ENCODE measurements around the gene NPTXR. TPM values are rescaled to one million over a fixed set of nuclear protein-coding genes. Genes with fewer than 3 reads are reported as not detected.

The NPTXR gene
- polyA plus RNA-seq, 4 donors: 0.22 to 5.3 (median 2.2) TPM

- FAIRE-seq (no peak), DNase-seq (no peak)
- H3K36me3 ChIP-seq (ENCODE audit: control insufficient read depth in 3 of 3, insufficient read depth in 2 of 3, low read depth in 1 of 3, low read length in 3 of 3): no peaks in the 10 kb centered on the region
- H3K27me3 ChIP-seq (ENCODE audit: control insufficient read depth in 3 of 3, insufficient read depth in 3 of 3, low read length in 3 of 3): no peaks in the 10 kb centered on the region
- no peaks in the 10 kb centered on the region for H3K4me1 ChIP-seq (ENCODE audit: control insufficient read depth in 3 of 3, insufficient read depth in 2 of 3, low read depth in 1 of 3, low read length in 2 of 3)
- no peak overlapping the region for H3K27ac ChIP-seq (ENCODE audit: low read depth in 1 of 3, low read length in 2 of 3)
- H3K4me3 ChIP-seq (ENCODE audit: low read depth in 1 of 3, low read length in 3 of 3): no peak overlapping the region
- WGBS, 3 donors: 74 to 82% (median 75%) methylated on average over 10 of the region's 10 CpGs
- H3K9me3 ChIP-seq (ENCODE audit: control insufficient read depth in 2 of 2, insufficient read depth in 1 of 2, low read depth in 1 of 2, low read length in 1 of 2): no peaks in the 10 kb centered on the region
These were observed 15.1 kb downstream of the NPTXR start for GRCh38 chr22:38828616-38829205.

- DNase-seq (no peak), FAIRE-seq (no peak)
- no peak overlapping the region for H3K27ac ChIP-seq (ENCODE audit: low read depth in 1 of 3, low read length in 2 of 3)
- no peaks in the 10 kb centered on the region for H3K9me3 ChIP-seq (ENCODE audit: control insufficient read depth in 2 of 2, insufficient read depth in 1 of 2, low read depth in 1 of 2, low read length in 1 of 2)
- H3K36me3 ChIP-seq (ENCODE audit: control insufficient read depth in 3 of 3, insufficient read depth in 2 of 3, low read depth in 1 of 3, low read length in 3 of 3): no peaks in the 10 kb centered on the region
- WGBS, 3 donors: 67 to 68% (median 68%) methylated on average over 11 of the region's 11 CpGs
- no peaks in the 10 kb centered on the region for H3K27me3 ChIP-seq (ENCODE audit: control insufficient read depth in 3 of 3, insufficient read depth in 3 of 3, low read length in 3 of 3)
- no peaks in the 10 kb centered on the region for H3K4me1 ChIP-seq (ENCODE audit: control insufficient read depth in 3 of 3, insufficient read depth in 2 of 3, low read depth in 1 of 3, low read length in 2 of 3)
- H3K4me3 ChIP-seq (ENCODE audit: low read depth in 1 of 3, low read length in 3 of 3): no peak overlapping the region
These were observed 15.6 kb downstream of the NPTXR start for GRCh38 chr22:38828191-38828590.

- Histone ChIP-seq H3K27me3 (ENCODE audit: control insufficient read depth in 3 of 3, insufficient read depth in 3 of 3, low read length in 3 of 3) (no peaks in the 10 kb centered on the region), H3K4me1 (ENCODE audit: control insufficient read depth in 3 of 3, insufficient read depth in 2 of 3, low read depth in 1 of 3, low read length in 2 of 3) (no peaks in the 10 kb centered on the region), H3K9me3 (ENCODE audit: control insufficient read depth in 2 of 2, insufficient read depth in 1 of 2, low read depth in 1 of 2, low read length in 1 of 2) (no peaks in the 10 kb centered on the region), H3K4me3 (ENCODE audit: low read depth in 1 of 3, low read length in 3 of 3) (no peak overlapping the region), H3K36me3 (ENCODE audit: control insufficient read depth in 3 of 3, insufficient read depth in 2 of 3, low read depth in 1 of 3, low read length in 3 of 3) (peaks cover 0 to 3% (median 0%) of the 10 kb centered on the region in 3 donors), H3K27ac (ENCODE audit: low read depth in 1 of 3, low read length in 2 of 3) (no peak overlapping the region)
- no peak for DNase-seq
- no peak for FAIRE-seq
These were observed 16.3 kb downstream of the NPTXR start for GRCh38 chr22:38827510-38827909.

GRCh38 chr22:38826801-38827200 is 17.0 kb downstream of the NPTXR start:
- no peak for FAIRE-seq
- H3K27ac ChIP-seq (ENCODE audit: low read depth in 1 of 3, low read length in 2 of 3): no peak overlapping the region
- H3K36me3 ChIP-seq (ENCODE audit: control insufficient read depth in 3 of 3, insufficient read depth in 2 of 3, low read depth in 1 of 3, low read length in 3 of 3): peaks cover 0 to 3% (median 0%) of the 10 kb centered on the region in 3 donors
- H3K9me3 ChIP-seq (ENCODE audit: control insufficient read depth in 2 of 2, insufficient read depth in 1 of 2, low read depth in 1 of 2, low read length in 1 of 2): no peaks in the 10 kb centered on the region
- H3K4me1 ChIP-seq (ENCODE audit: control insufficient read depth in 3 of 3, insufficient read depth in 2 of 3, low read depth in 1 of 3, low read length in 2 of 3): no peaks in the 10 kb centered on the region
- H3K27me3 ChIP-seq (ENCODE audit: control insufficient read depth in 3 of 3, insufficient read depth in 3 of 3, low read length in 3 of 3): no peaks in the 10 kb centered on the region
- WGBS, 3 donors: 50 to 74% (median 64%) methylated on average over 5 of the region's 5 CpGs
- H3K4me3 ChIP-seq (ENCODE audit: low read depth in 1 of 3, low read length in 3 of 3): no peak overlapping the region
- no peak for DNase-seq

- no peaks in the 10 kb centered on the region for H3K27me3 ChIP-seq (ENCODE audit: control insufficient read depth in 3 of 3, insufficient read depth in 3 of 3, low read length in 3 of 3)
- no peak for FAIRE-seq
- no peak overlapping the region for H3K4me3 ChIP-seq (ENCODE audit: low read depth in 1 of 3, low read length in 3 of 3)
- DNase-seq: no peak
- no peak overlapping the region for H3K27ac ChIP-seq (ENCODE audit: low read depth in 1 of 3, low read length in 2 of 3)
- no peaks in the 10 kb centered on the region for H3K4me1 ChIP-seq (ENCODE audit: control insufficient read depth in 3 of 3, insufficient read depth in 2 of 3, low read depth in 1 of 3, low read length in 2 of 3)
- WGBS, 3 donors: 85 to 87% (median 86%) methylated on average over 16 of the region's 16 CpGs
- no peaks in the 10 kb centered on the region for H3K9me3 ChIP-seq (ENCODE audit: control insufficient read depth in 2 of 2, insufficient read depth in 1 of 2, low read depth in 1 of 2, low read length in 1 of 2)
- H3K36me3 ChIP-seq (ENCODE audit: control insufficient read depth in 3 of 3, insufficient read depth in 2 of 3, low read depth in 1 of 3, low read length in 3 of 3): peaks cover 0 to 3% (median 0%) of the 10 kb centered on the region in 3 donors
These were observed 17.4 kb downstream of the NPTXR start for GRCh38 chr22:38826386-38826785.

GRCh38 chr22:38824585-38824984 is 19.2 kb downstream of the NPTXR start:
- no peaks in the 10 kb centered on the region for H3K4me1 ChIP-seq (ENCODE audit: control insufficient read depth in 3 of 3, insufficient read depth in 2 of 3, low read depth in 1 of 3, low read length in 2 of 3)
- peak; percentile 43 to 84 for DNase-seq
- no peaks in the 10 kb centered on the region for H3K27me3 ChIP-seq (ENCODE audit: control insufficient read depth in 3 of 3, insufficient read depth in 3 of 3, low read length in 3 of 3)
- H3K9me3 ChIP-seq (ENCODE audit: control insufficient read depth in 2 of 2, insufficient read depth in 1 of 2, low read depth in 1 of 2, low read length in 1 of 2): no peaks in the 10 kb centered on the region
- FAIRE-seq: no peak
- H3K4me3 ChIP-seq (ENCODE audit: low read depth in 1 of 3, low read length in 3 of 3): no peak overlapping the region
- no peak overlapping the region for H3K27ac ChIP-seq (ENCODE audit: low read depth in 1 of 3, low read length in 2 of 3)
- WGBS, 3 donors: 7 to 8% (median 8%) methylated on average over 4 of the region's 4 CpGs
- peaks cover 0 to 3% (median 0%) of the 10 kb centered on the region in 3 donors for H3K36me3 ChIP-seq (ENCODE audit: control insufficient read depth in 3 of 3, insufficient read depth in 2 of 3, low read depth in 1 of 3, low read length in 3 of 3)

GRCh38 chr22:38823637-38824036 is 20.2 kb downstream of the NPTXR start:
- no peaks in the 10 kb centered on the region for H3K9me3 ChIP-seq (ENCODE audit: control insufficient read depth in 2 of 2, insufficient read depth in 1 of 2, low read depth in 1 of 2, low read length in 1 of 2)
- no peak overlapping the region for H3K4me3 ChIP-seq (ENCODE audit: low read depth in 1 of 3, low read length in 3 of 3)
- H3K27ac ChIP-seq (ENCODE audit: low read depth in 1 of 3, low read length in 2 of 3): no peak overlapping the region
- 70 to 91% (median 78%) methylated on average over 2 of the region's 2 CpGs for WGBS, 3 donors
- H3K4me1 ChIP-seq (ENCODE audit: control insufficient read depth in 3 of 3, insufficient read depth in 2 of 3, low read depth in 1 of 3, low read length in 2 of 3): no peaks in the 10 kb centered on the region
- peaks cover 0 to 3% (median 0%) of the 10 kb centered on the region in 3 donors for H3K36me3 ChIP-seq (ENCODE audit: control insufficient read depth in 3 of 3, insufficient read depth in 2 of 3, low read depth in 1 of 3, low read length in 3 of 3)
- no peaks in the 10 kb centered on the region for H3K27me3 ChIP-seq (ENCODE audit: control insufficient read depth in 3 of 3, insufficient read depth in 3 of 3, low read length in 3 of 3)
- DNase-seq (no peak), FAIRE-seq (no peak)

GRCh38 chr22:38823076-38823475 is 20.8 kb downstream of the NPTXR start:
- no peaks in the 10 kb centered on the region for H3K4me1 ChIP-seq (ENCODE audit: control insufficient read depth in 3 of 3, insufficient read depth in 2 of 3, low read depth in 1 of 3, low read length in 2 of 3)

GRCh38 chr22:38820020-38820419 is 23.8 kb downstream of the NPTXR start:
- FAIRE-seq (no peak), DNase-seq (no peak)
- Histone ChIP-seq H3K27ac (ENCODE audit: low read depth in 1 of 3, low read length in 2 of 3) (no peak overlapping the region), H3K4me3 (ENCODE audit: low read depth in 1 of 3, low read length in 3 of 3) (no peak overlapping the region), H3K9me3 (ENCODE audit: control insufficient read depth in 2 of 2, insufficient read depth in 1 of 2, low read depth in 1 of 2, low read length in 1 of 2) (no peaks in the 10 kb centered on the region), H3K4me1 (ENCODE audit: control insufficient read depth in 3 of 3, insufficient read depth in 2 of 3, low read depth in 1 of 3, low read length in 2 of 3) (no peaks in the 10 kb centered on the region), H3K36me3 (ENCODE audit: control insufficient read depth in 3 of 3, insufficient read depth in 2 of 3, low read depth in 1 of 3, low read length in 3 of 3) (peaks cover 0 to 3% (median 0%) of the 10 kb centered on the region in 3 donors), H3K27me3 (ENCODE audit: control insufficient read depth in 3 of 3, insufficient read depth in 3 of 3, low read length in 3 of 3) (no peaks in the 10 kb centered on the region)
- WGBS, 3 donors: 74 to 82% (median 75%) methylated on average over 8 of the region's 8 CpGs

More at GRCh38 chr22:38823076-38823475, 20.8 kb downstream of the NPTXR start:
- no peak for FAIRE-seq
- H3K4me3 ChIP-seq (ENCODE audit: low read depth in 1 of 3, low read length in 3 of 3): no peak overlapping the region
- H3K9me3 ChIP-seq (ENCODE audit: control insufficient read depth in 2 of 2, insufficient read depth in 1 of 2, low read depth in 1 of 2, low read length in 1 of 2): no peaks in the 10 kb centered on the region
- DNase-seq: no peak
- no peaks in the 10 kb centered on the region for H3K27me3 ChIP-seq (ENCODE audit: control insufficient read depth in 3 of 3, insufficient read depth in 3 of 3, low read length in 3 of 3)
- 85 to 90% (median 87%) methylated on average over 4 of the region's 4 CpGs for WGBS, 3 donors
- peaks cover 0 to 3% (median 0%) of the 10 kb centered on the region in 3 donors for H3K36me3 ChIP-seq (ENCODE audit: control insufficient read depth in 3 of 3, insufficient read depth in 2 of 3, low read depth in 1 of 3, low read length in 3 of 3)
- no peak overlapping the region for H3K27ac ChIP-seq (ENCODE audit: low read depth in 1 of 3, low read length in 2 of 3)

Data from small intestine (tissue), 7 donors.